CD14-positive monocyte (primary cell): Measurements from ENCODE around the gene NSUN7. TPM values are rescaled to one million over a fixed set of nuclear protein-coding genes. Genes with fewer than 3 reads are reported as not detected.

Experiments used
- DNase-seq, 3 donors: peaks; one replicate each; pipeline ENCODE4 v3.0.0-alpha.2; 2011 to 2022
- H2AFZ ChIP-seq: 2 replicates; pipeline ENCODE4 v1.6.0; 2012; ENCODE audit warnings: mild to moderate bottlenecking, low read depth, low read length, inconsistent platforms; ENCODE audit not compliant: insufficient read depth, poor library complexity, severe bottlenecking
- H3K27ac ChIP-seq, 2 donors: 1 replicate in 1 of 2; 2 replicates in 1 of 2; pipeline ENCODE4 v1.5.1; 2012 to 2013; ENCODE audit warnings: low read length in 2 of 2, control low read depth in 1 of 2, inconsistent platforms in 1 of 2, low read depth in 1 of 2, mild to moderate bottlenecking in 1 of 2
- H3K27me3 ChIP-seq, 2 donors: one replicate each; pipeline versions ENCODE4 v1.6.0 to v1.6.1; 2011 to 2013; ENCODE audit warnings: low read length in 2 of 2; ENCODE audit not compliant: control insufficient read depth in 2 of 2, insufficient read depth in 2 of 2
- H3K36me3 ChIP-seq, 2 donors: replicated peaks in 1 of 2; 1 replicate in 1 of 2; 2 replicates in 1 of 2; pipeline versions ENCODE4 v1.5.1 to v1.6.1; 2012 to 2013; ENCODE audit warnings: low read length in 2 of 2, control low read depth in 1 of 2, inconsistent platforms in 1 of 2, mild to moderate bottlenecking in 1 of 2; ENCODE audit not compliant: insufficient read depth in 2 of 2, control insufficient read depth in 1 of 2
- H3K4me1 ChIP-seq, 2 donors: 1 replicate in 1 of 2; 2 replicates in 1 of 2; pipeline versions ENCODE4 v1.5.1 to v1.6.1; 2012 to 2013; ENCODE audit warnings: low read length in 2 of 2, control low read depth in 1 of 2, inconsistent platforms in 1 of 2, mild to moderate bottlenecking in 1 of 2, moderate library complexity in 1 of 2; ENCODE audit not compliant: insufficient read depth in 2 of 2, control insufficient read depth in 1 of 2
- H3K4me2 ChIP-seq: replicated peaks from 2 replicates; pipeline ENCODE3; 2012; ENCODE audit warnings: low read length, moderate library complexity, mild to moderate bottlenecking; ENCODE audit not compliant: poor library complexity, severe bottlenecking; ENCODE audit errors: extremely low read depth
- H3K4me3 ChIP-seq, 3 experiments: fragments of 200-600 bp in 1 of 3; sonication (generic) in 1 of 3; replicated peaks in 1 of 3; 1 replicate in 2 of 3; 2 replicates in 1 of 3; pipeline ENCODE4 v1.5.1; 2011 to 2013; ENCODE audit warnings: low read length in 3 of 3, mild to moderate bottlenecking in 3 of 3, control low read depth in 2 of 3, low read depth in 2 of 3, inconsistent platforms in 1 of 3, moderate library complexity in 1 of 3
- H3K79me2 ChIP-seq: 2 replicates; pipeline ENCODE4 v1.6.0; 2012; ENCODE audit warnings: mild to moderate bottlenecking, control low read depth, inconsistent platforms, low read length, moderate library complexity; ENCODE audit not compliant: insufficient read depth
- H3K9ac ChIP-seq: 2 replicates; pipeline ENCODE4 v1.6.0; 2017; ENCODE audit warnings: low read length, mild to moderate bottlenecking; ENCODE audit not compliant: insufficient read depth, poor library complexity, severe bottlenecking
- H3K9me3 ChIP-seq, 2 donors: replicated peaks in 1 of 2; 1 replicate in 1 of 2; 2 replicates in 1 of 2; pipeline versions ENCODE4 v1.5.1 to v1.6.1; 2012 to 2013; ENCODE audit warnings: low read length in 2 of 2, control low read depth in 1 of 2; ENCODE audit not compliant: control insufficient read depth in 1 of 2, insufficient read depth in 1 of 2
- H4K20me1 ChIP-seq: 2 replicates; pipeline ENCODE4 v1.6.0; 2012; ENCODE audit warnings: mild to moderate bottlenecking, low read length, control low read depth, moderate library complexity; ENCODE audit not compliant: insufficient read depth
- H3K27ac Mint-ChIP-seq, 7 donors: one replicate each; pipeline ENCODE4 v1.8.0; 2020; ENCODE audit warnings: mild to moderate bottlenecking in 7 of 7, mixed read lengths in 7 of 7, moderate library complexity in 6 of 7, inconsistent platforms in 2 of 7
- H3K27me3 Mint-ChIP-seq, 3 donors: one replicate each; pipeline ENCODE4 v1.8.0; 2021 to 2022; ENCODE audit warnings: low read depth in 3 of 3, mild to moderate bottlenecking in 3 of 3, mixed read lengths in 3 of 3, moderate library complexity in 3 of 3, inconsistent platforms in 1 of 3
- H3K36me3 Mint-ChIP-seq, 2 donors: one replicate each; pipeline ENCODE4 v1.8.0; 2020; ENCODE audit warnings: mixed read lengths in 2 of 2, inconsistent platforms in 1 of 2, mild to moderate bottlenecking in 1 of 2
- H3K4me1 Mint-ChIP-seq: one replicate; pipeline ENCODE4 v1.8.0; 2020; ENCODE audit warnings: mild to moderate bottlenecking, mixed read lengths
- H3K4me3 Mint-ChIP-seq, 2 donors: one replicate each; pipeline ENCODE4 v1.8.0; 2020; ENCODE audit warnings: mild to moderate bottlenecking in 2 of 2, mixed read lengths in 2 of 2, moderate library complexity in 1 of 2
- H3K9me3 Mint-ChIP-seq, 7 donors: one replicate each; pipeline ENCODE4 v1.8.0; 2020 to 2022; ENCODE audit warnings: mixed read lengths in 7 of 7, mild to moderate bottlenecking in 6 of 7, moderate library complexity in 6 of 7, inconsistent platforms in 2 of 7
- WGBS: methylation state at CpG from one replicate; pipeline ENCODE4 v1.1.5; 2013; ENCODE audit warnings: missing lambda C conversion rate; ENCODE audit not compliant: insufficient coverage; 5-methylcytosine and 5-hydroxymethylcytosine counted together
- intact Hi-C, 2 donors: fragments of 100-400 bp; cut with micrococcal nuclease; formaldehyde crosslinking; loops; one replicate each; pipeline versions ENCODE4 v1.15.0 to v1.15.1; 2023
- polyA plus RNA-seq, 3 donors: library from polyadenylated mRNA; depleted of rRNA in 1 of 3; unstranded in 2 of 3; stranded (reverse) in 1 of 3; fragments of 300-500 nt in 2 of 3; fragments of >200 nt in 1 of 3; fragmentation: Illumina TruSeq in 2 of 3; gene quantifications; 1 replicate in 2 of 3; 2 replicates in 1 of 3; pipeline ENCODE4 v1.2.3, GENCODE V29; 2012 to 2021
- TF ChIP-seq, protein P1 (sequence below): fragments of 200-600 bp; IDR thresholded peaks from one replicate; pipeline ENCODE4 v1.8.0; 2022; ENCODE audit warnings: antibody characterized with exemption, mild to moderate bottlenecking

The NSUN7 gene
- polyA plus RNA-seq, 3 donors: 0.21 to 0.62 (median 0.57) TPM

- TF ChIP-seq, protein P1, sequence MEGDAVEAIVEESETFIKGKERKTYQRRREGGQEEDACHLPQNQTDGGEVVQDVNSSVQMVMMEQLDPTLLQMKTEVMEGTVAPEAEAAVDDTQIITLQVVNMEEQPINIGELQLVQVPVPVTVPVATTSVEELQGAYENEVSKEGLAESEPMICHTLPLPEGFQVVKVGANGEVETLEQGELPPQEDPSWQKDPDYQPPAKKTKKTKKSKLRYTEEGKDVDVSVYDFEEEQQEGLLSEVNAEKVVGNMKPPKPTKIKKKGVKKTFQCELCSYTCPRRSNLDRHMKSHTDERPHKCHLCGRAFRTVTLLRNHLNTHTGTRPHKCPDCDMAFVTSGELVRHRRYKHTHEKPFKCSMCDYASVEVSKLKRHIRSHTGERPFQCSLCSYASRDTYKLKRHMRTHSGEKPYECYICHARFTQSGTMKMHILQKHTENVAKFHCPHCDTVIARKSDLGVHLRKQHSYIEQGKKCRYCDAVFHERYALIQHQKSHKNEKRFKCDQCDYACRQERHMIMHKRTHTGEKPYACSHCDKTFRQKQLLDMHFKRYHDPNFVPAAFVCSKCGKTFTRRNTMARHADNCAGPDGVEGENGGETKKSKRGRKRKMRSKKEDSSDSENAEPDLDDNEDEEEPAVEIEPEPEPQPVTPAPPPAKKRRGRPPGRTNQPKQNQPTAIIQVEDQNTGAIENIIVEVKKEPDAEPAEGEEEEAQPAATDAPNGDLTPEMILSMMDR: no peak
- Histone ChIP-seq H2AFZ (no peak overlapping the region), H3K9me3 (no peaks in the 10 kb centered on the region), H4K20me1 (no peaks in the 10 kb centered on the region), H3K27ac (no peak overlapping the region), H3K9ac (no peak overlapping the region), H3K4me2 (no peak overlapping the region), H3K79me2 (no peaks in the 10 kb centered on the region), H3K4me1 (peaks cover 53 to 58% of the 10 kb centered on the region in 2 donors), H3K36me3 (no peaks in the 10 kb centered on the region), H3K4me3 (no peak overlapping the region), H3K27me3 (no peaks in the 10 kb centered on the region)
- no peaks in the 10 kb centered on the region for H3K9me3 Mint-ChIP-seq
- intact Hi-C loops: loop anchor here in 1 of 2 donors (10.0 kb wide), 1 partner anchor 110 kb away; no protein-coding TSS in a partner anchor
- H3K4me1 Mint-ChIP-seq: peaks cover 55% of the 10 kb centered on the region
- H3K27me3 Mint-ChIP-seq: peaks cover 0 to 7% (median 0%) of the 10 kb centered on the region in 3 donors
- peak in 1 of 3 donors; percentile 49 for DNase-seq
- H3K36me3 Mint-ChIP-seq: no peaks in the 10 kb centered on the region
- peak overlapping the region in 5 of 7 donors; percentile 24 to 78 (median 59) for H3K27ac Mint-ChIP-seq
- 67% methylated on average over 5 of the region's 5 CpGs for WGBS
- H3K4me3 Mint-ChIP-seq: no peak overlapping the region
Measured at GRCh38 chr4:40734497-40734896, 15.3 kb upstream of the NSUN7 start.

GRCh38 chr4:40736910-40737309 lies 12.8 kb upstream of the NSUN7 start:
- no peak overlapping the region for H3K4me3 ChIP-seq
- peaks cover 32 to 34% of the 10 kb centered on the region in 2 donors for H3K4me1 ChIP-seq
- H4K20me1 ChIP-seq: no peaks in the 10 kb centered on the region
- H3K4me2 ChIP-seq: no peak overlapping the region
- H2AFZ ChIP-seq: no peak overlapping the region
- H3K27ac Mint-ChIP-seq: no peak overlapping the region
- no peaks in the 10 kb centered on the region for H3K9me3 Mint-ChIP-seq
- H3K4me3 Mint-ChIP-seq: no peak overlapping the region
- H3K27me3 Mint-ChIP-seq: peaks cover 0 to 9% (median 0%) of the 10 kb centered on the region in 3 donors
- WGBS: no CpG with 5 or more reads among the region's 1 CpG
- H3K4me1 Mint-ChIP-seq: peaks cover 31% of the 10 kb centered on the region
- no peaks in the 10 kb centered on the region for H3K27me3 ChIP-seq
- no peaks in the 10 kb centered on the region for H3K9me3 ChIP-seq
- TF ChIP-seq, protein P1: peak; percentile 58
- no peaks in the 10 kb centered on the region for H3K36me3 ChIP-seq
- no peak overlapping the region for H3K9ac ChIP-seq
- intact Hi-C loops: loop anchor here (2.0 to 10.0 kb wide), 3 partner anchors 108 to 160 kb away; no protein-coding TSS in a partner anchor
- H3K27ac ChIP-seq: no peak overlapping the region
- no peaks in the 10 kb centered on the region for H3K36me3 Mint-ChIP-seq
- peak in 2 of 3 donors; percentile 36 to 49 for DNase-seq
- no peaks in the 10 kb centered on the region for H3K79me2 ChIP-seq
